BE2C (cell line): ENCODE data around the gene POU6F2.

Experiments
- DNase-seq: peaks from one replicate; pipeline ENCODE4 v3.0.0-alpha.2; 2020
- H3K27me3 ChIP-seq: fragments of 250-450 bp; sonication (Bioruptor Pico); 2 replicates; pipeline ENCODE4 v1.5.1; 2020; ENCODE audit warnings: mild to moderate bottlenecking
- H3K36me3 ChIP-seq: fragments of 250-450 bp; sonication (Bioruptor Pico); 2 replicates; pipeline ENCODE4 v1.5.1; 2020; ENCODE audit warnings: mild to moderate bottlenecking
- H3K4me1 ChIP-seq: fragments of 250-450 bp; sonication (Bioruptor Pico); 2 replicates; pipeline ENCODE4 v1.5.1; 2020
- H3K4me3 ChIP-seq: 2 replicates; pipeline ENCODE4 v1.5.1; 2011; ENCODE audit warnings: low read depth, low read length
- H3K9me3 ChIP-seq: fragments of 250-450 bp; sonication (Bioruptor Pico); 2 replicates; pipeline ENCODE4 v1.5.1; 2020
- TF ChIP-seq, protein P1 (sequence below): IDR thresholded peaks from 2 replicates; pipeline ENCODE4 v1.5.1; 2012; ENCODE audit warnings: mild to moderate bottlenecking, low read depth, low read length

POU6F2 gene

GRCh38 chr7:39365751-39366295 lies 388.1 kb downstream of the POU6F2 start:
- TF ChIP-seq, protein P1, sequence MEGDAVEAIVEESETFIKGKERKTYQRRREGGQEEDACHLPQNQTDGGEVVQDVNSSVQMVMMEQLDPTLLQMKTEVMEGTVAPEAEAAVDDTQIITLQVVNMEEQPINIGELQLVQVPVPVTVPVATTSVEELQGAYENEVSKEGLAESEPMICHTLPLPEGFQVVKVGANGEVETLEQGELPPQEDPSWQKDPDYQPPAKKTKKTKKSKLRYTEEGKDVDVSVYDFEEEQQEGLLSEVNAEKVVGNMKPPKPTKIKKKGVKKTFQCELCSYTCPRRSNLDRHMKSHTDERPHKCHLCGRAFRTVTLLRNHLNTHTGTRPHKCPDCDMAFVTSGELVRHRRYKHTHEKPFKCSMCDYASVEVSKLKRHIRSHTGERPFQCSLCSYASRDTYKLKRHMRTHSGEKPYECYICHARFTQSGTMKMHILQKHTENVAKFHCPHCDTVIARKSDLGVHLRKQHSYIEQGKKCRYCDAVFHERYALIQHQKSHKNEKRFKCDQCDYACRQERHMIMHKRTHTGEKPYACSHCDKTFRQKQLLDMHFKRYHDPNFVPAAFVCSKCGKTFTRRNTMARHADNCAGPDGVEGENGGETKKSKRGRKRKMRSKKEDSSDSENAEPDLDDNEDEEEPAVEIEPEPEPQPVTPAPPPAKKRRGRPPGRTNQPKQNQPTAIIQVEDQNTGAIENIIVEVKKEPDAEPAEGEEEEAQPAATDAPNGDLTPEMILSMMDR: no peak

GRCh38 chr7:39367451-39367850 lies 389.7 kb downstream of the POU6F2 start:
- DNase-seq: no peak
- H3K36me3 ChIP-seq: no peaks in the 10 kb centered on the region
- TF ChIP-seq, protein P1: no peak
- no peak overlapping the region for H3K4me3 ChIP-seq
- no peaks in the 10 kb centered on the region for H3K9me3 ChIP-seq
- H3K4me1 ChIP-seq: no peaks in the 10 kb centered on the region
- no peaks in the 10 kb centered on the region for H3K27me3 ChIP-seq

More at GRCh38 chr7:39365751-39366295, 388.1 kb downstream of the POU6F2 start:
- H3K9me3 ChIP-seq: no peaks in the 10 kb centered on the region
- no peak overlapping the region for H3K4me3 ChIP-seq
- DNase-seq: no peak
- H3K27me3 ChIP-seq: peaks cover 11% of the 10 kb centered on the region
- no peaks in the 10 kb centered on the region for H3K36me3 ChIP-seq
- no peaks in the 10 kb centered on the region for H3K4me1 ChIP-seq

GRCh38 chr7:39367943-39368342 lies 390.2 kb downstream of the POU6F2 start:
- no peaks in the 10 kb centered on the region for H3K4me1 ChIP-seq
- H3K27me3 ChIP-seq: no peaks in the 10 kb centered on the region
- DNase-seq: no peak
- no peaks in the 10 kb centered on the region for H3K36me3 ChIP-seq
- no peaks in the 10 kb centered on the region for H3K9me3 ChIP-seq
- TF ChIP-seq, protein P1: no peak
- H3K4me3 ChIP-seq: no peak overlapping the region

DNA sequence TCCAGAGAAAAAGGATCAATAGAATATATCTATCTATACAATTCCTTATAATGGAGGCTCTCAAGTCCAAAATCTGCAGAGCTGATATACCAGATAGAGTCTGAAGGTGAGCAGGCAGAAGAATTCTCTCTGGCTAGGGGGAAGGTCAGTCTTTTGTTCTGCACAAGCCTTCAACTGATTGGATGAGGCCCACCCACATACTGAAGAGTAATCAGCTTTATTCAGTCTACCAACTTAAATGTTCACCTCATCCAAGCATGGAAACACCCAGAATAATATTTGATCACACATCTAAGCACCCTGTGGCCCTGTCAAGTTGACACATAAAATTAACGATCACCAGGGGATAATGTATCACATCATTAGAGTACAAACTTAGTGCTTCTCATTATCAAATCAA lies 394.7 kb downstream of the POU6F2 start:
- TF ChIP-seq, protein P1: no peak
- no peaks in the 10 kb centered on the region for H3K4me1 ChIP-seq
- H3K9me3 ChIP-seq: no peaks in the 10 kb centered on the region
- peaks cover 8% of the 10 kb centered on the region for H3K27me3 ChIP-seq
- DNase-seq: no peak
- H3K36me3 ChIP-seq: no peaks in the 10 kb centered on the region
- no peak overlapping the region for H3K4me3 ChIP-seq

DNA sequence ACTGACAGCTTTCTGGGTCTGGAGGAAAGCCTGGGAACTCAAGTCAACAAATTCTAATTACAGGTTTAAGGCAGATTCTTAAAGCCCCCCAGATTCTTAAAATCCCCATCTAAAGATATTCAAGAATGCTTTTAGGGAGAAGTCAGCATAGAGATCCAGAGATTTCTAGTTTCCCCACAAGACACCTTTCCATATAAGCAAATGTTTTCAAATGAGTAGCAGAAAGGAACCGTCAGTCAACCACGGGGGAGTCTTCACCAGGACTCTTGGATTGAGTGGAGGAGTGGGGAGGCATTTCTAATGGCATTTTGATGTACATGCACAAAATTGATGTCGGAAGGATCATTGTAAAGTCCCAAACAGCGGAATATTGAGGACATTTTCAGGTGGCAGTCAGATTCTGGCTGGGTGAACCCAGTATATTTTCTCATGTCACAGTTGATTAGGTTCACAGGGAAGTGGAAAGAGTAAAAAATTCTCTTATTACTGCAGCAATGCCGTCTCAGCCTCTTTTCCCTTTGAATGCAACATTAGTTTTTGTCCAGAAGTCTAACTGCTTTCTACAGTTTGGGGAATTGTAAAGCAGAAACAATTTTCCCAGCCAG lies 396.8 kb downstream of the POU6F2 start:
- TF ChIP-seq, protein P1: no peak
- no peaks in the 10 kb centered on the region for H3K36me3 ChIP-seq
- H3K4me3 ChIP-seq: no peak overlapping the region
- H3K9me3 ChIP-seq: no peaks in the 10 kb centered on the region
- H3K27me3 ChIP-seq: peaks cover 8% of the 10 kb centered on the region
- H3K4me1 ChIP-seq: no peaks in the 10 kb centered on the region
- no peak for DNase-seq

DNA sequence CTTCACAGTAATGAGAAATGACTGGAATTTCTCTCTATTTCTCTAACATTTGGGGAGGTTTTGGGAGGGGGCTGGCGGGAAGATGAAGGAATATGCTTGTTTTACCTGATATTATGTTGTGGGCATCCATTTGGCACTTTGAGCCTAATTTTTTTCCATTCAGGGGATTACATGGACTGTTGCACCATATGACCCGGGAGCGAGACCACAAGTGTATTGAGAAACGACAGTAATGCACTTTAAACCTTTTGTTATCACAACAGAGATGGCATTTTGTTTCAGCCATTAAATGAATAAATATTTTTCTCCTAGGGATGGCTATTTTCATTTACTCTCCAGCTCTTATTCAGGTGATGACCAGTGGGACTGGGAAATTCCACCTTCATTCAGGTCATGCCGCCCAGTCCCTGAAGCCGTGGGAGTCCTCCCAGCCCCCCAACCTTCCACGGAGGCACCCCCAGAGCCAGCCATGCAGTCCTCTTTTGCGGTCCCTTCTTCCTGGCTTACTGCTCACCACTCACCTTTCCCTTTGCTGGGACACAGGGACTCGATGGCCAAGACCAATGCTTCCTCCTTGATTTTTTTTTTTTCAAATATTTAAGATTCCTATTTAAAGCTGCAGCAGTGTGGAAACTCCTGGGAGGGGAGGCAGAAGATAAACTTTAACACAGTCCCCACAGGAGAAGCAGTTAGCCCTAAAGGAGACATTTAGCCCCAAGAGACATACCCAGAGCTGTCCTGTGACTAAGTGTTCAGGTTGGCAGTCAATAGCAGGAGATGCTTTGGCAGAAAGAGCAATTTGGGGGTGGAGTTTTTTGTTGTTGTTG lies 397.6 kb downstream of the POU6F2 start:
- DNase-seq: no peak
- Histone ChIP-seq H3K27me3 (peaks cover 8% of the 10 kb centered on the region), H3K36me3 (no peaks in the 10 kb centered on the region), H3K4me3 (no peak overlapping the region), H3K9me3 (no peaks in the 10 kb centered on the region), H3K4me1 (no peaks in the 10 kb centered on the region)
- TF ChIP-seq, protein P1: no peak
